ENCODE data around the gene TSPAN32.

GRCh38 chr11:2351701-2352100, 49.9 kb downstream of the TSPAN32 start:
- TF ChIP-seq POLR2AphosphoS5 (IDR thresholded peaks at IDR 0.05; ENCODE audit: low read depth, low read length), result no peak
- no peak for TF ChIP-seq POLR2A (IDR thresholded peaks at IDR 0.05; ENCODE audit: low read depth, low read length)
- TF ChIP-seq TAF1 (IDR thresholded peaks at IDR 0.05; ENCODE audit: low read depth, low read length), result no peak
- TF ChIP-seq PAX5 (IDR thresholded peaks at IDR 0.05; ENCODE audit: insufficient read depth, low read length, severe bottlenecking), result no peak
- TF ChIP-seq SPI1 (IDR thresholded peaks at IDR 0.05; ENCODE audit: low read depth, low read length), result no peak
